ENCODE data around the gene CTXN3.
"Not testable (repeated sequence)": the region's sequence is repeated elsewhere in the genome, so short reads cannot be mapped to it uniquely, and the experiment has no call there.

Gene CTXN3

DNA sequence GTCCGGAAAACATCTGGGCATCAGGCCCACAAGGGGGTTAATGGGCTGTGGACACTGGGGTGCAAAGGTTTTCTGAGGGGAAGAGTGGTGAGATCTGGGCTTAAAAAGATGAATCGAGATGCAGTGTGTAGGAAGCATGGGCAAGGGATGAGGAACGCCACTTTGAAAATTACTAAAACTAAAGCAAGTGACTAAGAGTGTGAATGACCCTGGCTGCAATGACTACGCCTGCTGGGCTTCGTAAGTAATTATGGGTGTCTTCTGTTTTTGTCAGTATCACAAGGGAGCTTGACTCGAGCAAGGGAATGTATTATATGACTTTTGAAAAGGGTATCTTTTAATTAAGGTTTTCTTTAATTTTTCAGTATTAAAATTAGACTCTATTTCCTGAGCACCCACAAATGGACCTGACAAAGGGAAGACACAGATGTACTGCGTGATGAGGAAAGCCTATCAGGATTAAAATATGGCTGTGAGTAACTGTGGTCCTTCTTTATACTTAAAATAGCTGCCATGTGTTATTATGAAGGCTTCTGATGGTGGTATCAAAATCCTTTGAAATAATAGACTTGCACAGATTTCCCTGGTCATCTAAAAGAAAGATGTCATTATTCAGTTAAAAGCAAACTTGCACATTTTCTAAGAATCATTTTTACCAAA is 4.2 kb downstream of the CTXN3 start:
- no peak for DNase-seq

DNA sequence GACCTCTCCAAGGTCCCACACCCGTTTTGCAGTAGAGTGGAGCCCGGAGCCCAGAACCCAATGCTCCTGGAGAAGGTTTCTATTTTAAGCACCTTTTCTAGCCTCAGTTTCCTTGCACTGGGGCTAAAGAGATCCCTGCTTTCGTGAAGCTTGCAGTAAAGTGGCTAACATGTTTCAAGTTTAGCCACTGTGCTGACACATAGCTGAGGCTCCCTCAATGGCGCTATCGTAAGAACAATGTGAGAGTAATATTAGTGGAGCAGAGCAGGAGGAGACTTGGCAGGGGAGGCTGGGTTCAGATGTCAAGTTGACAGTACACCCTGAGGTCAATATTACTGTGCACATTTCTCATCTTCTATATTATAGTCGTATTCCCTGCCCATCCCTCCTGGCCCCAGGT is 7.9 kb downstream of the CTXN3 start:
- DNase-seq, result no peak

DNA sequence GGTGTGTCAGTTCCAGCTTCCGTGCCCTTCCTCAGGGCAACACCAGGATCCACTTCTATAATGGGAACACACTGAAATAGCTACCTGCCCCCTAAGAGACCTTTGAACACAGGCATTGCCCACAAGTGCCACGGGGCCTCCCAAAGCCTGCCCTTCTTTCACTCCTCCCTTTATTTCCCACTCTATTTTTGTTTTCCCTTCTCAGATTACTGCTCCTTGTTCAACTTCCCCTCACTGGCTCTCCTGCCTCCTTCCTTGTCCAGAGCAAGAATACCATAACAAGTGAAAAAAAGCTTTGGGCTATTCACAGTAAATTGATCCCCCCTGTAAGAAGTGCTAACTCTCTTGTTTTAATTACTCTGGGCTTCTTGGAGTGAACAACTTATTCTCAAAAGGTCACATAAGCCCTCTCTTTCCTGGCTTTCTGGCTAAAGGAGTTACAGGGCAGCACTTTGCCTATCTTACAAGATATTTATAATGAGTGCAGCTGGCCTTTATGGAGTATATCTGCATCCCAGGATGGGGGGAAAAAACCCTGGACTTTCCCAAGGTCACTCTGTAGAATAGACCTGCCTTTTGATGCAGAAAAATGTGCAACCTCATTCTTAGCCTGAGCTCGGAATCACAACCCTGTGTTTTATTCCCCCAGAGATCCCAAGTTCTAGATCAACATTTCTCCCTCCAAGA is 11.3 kb downstream of the CTXN3 start:
- DNase-seq, result no peak

- no peak for DNase-seq
Observed at GRCh38 chr5:127664093-127664492, 15.2 kb downstream of the CTXN3 start.

GRCh38 chr5:127665641-127666040 is 16.8 kb downstream of the CTXN3 start:
- no peak for DNase-seq

- DNase-seq, result no peak
Observed at GRCh38 chr5:127666043-127666716, 17.3 kb downstream of the CTXN3 start.

- no peak for DNase-seq
Observed at GRCh38 chr5:127667926-127668325, 19.0 kb downstream of the CTXN3 start.

DNA sequence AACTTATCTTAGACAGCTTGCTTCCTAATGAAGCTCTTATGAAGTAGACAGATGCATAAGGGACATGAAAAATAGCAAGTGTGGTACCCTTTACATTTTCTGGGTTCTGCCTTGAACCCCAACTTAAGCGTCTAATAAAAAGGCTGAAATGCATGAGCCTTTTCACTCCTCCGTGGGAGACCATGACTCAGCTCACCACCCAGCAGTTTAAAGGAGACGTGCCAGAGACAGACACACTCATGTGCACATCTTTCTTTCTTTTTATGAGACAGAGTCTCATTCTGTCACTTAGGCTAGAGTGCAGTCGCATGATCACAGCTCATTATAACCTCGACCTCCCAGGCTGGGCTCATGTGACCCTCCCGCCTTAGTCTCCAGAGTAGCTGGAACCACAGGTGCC is 22.3 kb downstream of the CTXN3 start:
- no peak for DNase-seq

DNA sequence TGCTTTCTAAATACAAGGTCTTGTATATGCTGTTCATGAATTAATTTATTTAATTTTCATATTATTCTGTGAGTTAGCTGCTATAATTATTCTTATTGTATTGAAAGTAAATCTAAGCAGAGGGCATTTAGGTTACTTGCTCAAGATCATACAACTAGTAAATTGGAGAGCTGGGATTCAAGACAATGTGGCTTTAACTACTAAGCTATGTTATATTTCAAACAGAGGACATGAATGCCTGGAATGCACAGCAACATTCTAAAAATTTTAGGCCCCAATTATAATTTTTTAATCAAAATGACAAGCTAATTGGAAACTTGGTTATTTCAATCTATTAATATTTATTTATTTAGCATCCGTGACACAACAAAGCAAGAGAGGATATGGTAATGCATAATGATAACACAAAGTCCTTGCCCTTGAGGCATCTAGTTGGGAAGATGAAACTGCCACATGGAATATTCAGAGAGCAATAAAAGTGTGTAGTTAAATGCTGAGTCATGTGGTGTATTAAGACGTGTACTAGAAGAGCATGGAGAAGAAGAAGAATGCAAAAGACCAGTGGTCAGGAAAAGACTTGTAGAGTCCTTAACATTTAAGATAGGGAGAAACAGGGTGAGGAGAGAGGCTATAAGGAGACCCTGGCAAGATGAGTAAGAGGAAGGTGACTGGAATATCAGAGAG is 24.4 kb downstream of the CTXN3 start:
- no peak for DNase-seq

GRCh38 chr5:127676951-127677350 is 28.1 kb downstream of the CTXN3 start:
- DNase-seq, result not testable (repeated sequence)

DNA sequence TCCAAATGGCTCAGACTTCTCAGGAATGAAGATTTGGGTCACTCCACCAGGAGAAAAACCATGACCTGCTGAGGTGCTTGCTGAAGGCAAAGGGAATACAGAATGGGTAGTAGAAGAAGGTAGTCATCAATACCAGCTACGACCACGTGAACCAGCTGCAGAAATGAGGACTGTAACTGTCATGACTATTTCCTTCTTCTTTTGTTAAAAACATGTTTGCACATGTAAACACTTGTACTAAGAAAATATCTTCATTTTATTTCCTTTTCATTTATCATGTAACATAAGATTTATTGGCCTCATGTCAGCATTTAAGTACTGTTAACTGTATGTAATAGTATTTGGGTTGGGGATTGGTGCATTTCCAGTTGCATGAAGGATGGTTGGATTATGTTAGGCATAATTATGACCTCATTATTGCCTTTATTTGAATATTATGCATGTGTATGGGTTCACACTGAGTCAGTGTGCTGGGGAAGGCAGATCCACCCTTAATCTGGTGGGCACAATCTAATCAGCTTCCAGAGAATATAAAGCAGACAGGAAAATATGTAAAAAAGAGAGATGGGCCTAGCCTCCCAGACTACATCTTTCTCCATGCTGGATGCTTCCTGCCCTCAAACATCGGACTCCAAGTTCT is 30.9 kb downstream of the CTXN3 start:
- not testable (repeated sequence) for DNase-seq

DNA sequence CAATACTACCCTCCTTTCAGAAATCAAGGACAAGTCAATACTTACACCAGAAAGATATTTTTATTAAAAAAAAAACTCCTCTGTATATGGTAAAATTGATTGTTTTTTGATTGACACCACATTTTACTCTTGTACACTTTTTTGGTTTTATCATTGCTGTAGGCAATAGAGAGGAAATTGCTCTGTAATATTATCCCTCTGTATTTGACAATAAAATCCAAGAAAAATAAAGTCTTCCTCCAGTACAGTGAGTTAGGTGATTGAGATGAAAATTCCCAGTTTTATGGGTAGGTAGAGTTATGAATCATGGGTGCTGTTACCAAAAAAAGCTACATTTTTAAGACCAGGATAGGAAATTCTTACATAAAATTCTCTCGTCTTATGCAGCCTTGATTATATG is 31.7 kb downstream of the CTXN3 start:
- no peak for DNase-seq

DNA sequence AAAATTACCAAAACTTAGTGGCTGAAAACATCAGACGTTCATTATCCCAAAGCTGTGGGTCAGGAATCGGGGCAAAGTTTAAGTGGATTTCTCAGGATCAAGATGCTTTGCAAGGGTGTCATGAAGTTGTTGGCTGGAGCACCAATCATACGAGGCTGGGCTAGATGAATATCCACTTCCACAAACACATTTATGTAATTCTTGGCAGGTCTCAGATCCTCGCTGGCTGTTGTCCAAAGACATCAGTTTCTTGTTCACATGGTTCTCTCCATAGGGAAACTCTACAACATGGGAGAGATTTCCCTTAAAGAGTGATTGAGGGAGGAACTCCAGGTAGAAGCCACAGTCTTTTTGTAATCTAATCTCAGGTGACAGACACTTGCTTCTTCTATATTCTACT is 34.1 kb downstream of the CTXN3 start:
- no peak for DNase-seq

GRCh38 chr5:127684726-127685467 is 36.0 kb downstream of the CTXN3 start:
- no peak for DNase-seq

GRCh38 chr5:127685662-127686061 is 36.8 kb downstream of the CTXN3 start:
- DNase-seq, result no peak

DNA sequence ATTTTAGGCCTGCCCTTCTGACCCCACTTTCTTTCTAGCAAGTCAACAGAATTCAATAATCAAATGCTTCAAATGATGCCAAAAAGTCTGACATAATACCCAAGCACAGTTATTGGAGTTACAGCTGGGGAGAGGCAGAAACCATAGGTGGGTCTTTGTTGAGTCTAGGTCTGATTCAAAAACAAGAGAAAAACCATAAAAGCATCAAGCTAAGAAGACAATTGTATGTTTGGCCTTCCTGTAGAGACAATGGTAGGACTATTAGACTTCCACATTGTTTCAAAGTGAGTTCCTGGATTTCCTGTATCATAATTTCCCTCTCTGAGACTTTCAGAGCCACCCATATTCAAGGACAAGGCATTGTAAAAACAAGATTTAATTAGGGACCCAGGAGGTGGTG is 37.5 kb downstream of the CTXN3 start:
- DNase-seq, result no peak

DNA sequence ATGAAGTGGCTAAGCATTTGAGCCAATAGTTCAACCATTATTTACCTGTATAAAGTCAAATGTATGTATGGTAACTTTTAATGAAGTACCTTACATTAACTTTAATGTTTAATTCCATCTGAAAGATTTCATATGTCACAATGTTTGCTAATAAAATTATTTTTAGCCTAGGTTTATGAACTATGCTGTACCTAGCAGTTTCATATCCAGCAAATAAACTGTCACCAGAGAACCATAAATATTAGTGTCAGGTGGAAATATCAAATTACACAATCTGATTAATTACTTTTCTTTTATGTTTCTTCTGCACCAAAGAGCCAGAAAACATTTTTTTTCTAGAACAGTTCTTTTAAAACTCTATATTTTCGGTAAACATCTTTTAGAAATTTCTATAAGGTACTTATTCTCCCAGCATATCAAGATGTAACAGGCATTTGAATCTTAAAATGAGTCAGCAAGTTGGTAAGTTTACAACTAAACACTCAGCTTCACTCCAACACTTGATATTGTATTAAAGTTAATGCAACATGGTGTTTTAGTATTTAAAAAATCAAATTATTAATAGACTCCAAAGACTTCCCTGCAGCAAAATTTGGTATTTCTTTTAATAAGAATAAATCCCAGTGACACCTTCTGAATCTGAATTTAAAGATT is 45.8 kb downstream of the CTXN3 start:
- no peak for DNase-seq

DNA sequence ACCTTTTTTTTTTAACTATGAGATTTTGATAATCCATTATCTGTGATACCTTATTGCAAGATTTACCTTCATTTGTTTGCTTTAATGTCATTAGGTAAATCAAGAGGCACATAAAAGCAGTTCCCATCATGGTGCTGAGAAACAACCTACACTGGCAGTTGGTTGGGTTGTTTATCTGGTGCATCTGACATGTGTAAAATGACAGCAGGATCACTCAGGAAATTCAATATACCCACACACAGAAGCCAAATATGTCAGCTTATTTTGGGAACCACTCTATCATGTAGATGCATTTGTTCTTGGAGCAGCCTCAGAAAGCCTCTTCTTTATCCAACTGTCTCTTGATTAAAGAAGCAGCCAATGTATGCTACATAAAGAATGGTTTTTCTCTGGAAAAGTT is 46.5 kb downstream of the CTXN3 start:
- no peak for DNase-seq

DNA sequence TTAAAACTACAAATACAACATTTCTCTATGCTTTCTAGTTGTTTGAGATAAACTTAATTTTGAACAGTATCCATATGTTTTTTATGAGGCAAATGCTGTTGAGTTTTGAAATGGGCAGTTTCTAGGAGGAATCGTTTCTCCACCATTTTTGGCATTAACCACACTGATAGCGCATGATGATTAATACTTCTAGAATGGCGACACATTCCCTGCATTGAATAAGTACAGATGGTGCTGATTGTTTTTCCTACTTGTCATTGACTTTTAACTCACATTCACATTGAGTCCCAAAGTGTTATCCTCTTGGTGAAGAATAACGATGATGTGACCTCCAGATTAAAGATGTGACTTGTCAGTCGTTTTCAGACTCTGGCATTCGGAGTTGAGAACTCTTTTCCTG is 47.8 kb downstream of the CTXN3 start:
- no peak for DNase-seq

GRCh38 chr5:127697894-127698600 is 49.2 kb downstream of the CTXN3 start:
- DNase-seq, result no peak

- no peak for DNase-seq
Observed at GRCh38 chr5:127699416-127699815, 50.5 kb downstream of the CTXN3 start.
